Neutrophil (primary cell): Measurements from ENCODE around the gene FCN1.

Source experiments
- H3K27ac ChIP-seq: fragments of 200-600 bp; sonication (generic); 2 replicates; pipeline ENCODE4 v1.5.1; 2016; ENCODE audit warnings: mild to moderate bottlenecking, moderate library complexity
- H3K27me3 ChIP-seq: fragments of 200-600 bp; sonication (generic); 2 replicates; pipeline ENCODE4 v1.6.0; 2016; ENCODE audit warnings: mild to moderate bottlenecking
- H3K36me3 ChIP-seq: fragments of 200-600 bp; sonication (generic); 2 replicates; pipeline ENCODE4 v1.5.1; 2017
- H3K4me1 ChIP-seq, 2 experiments: fragments of 200-600 bp in 1 of 2; sonication (generic) in 1 of 2; 1 replicate in 1 of 2; 2 replicates in 1 of 2; pipeline versions ENCODE4 v1.5.1 to v1.6.1; 2013 to 2016; ENCODE audit warnings: low read depth in 1 of 2, low read length in 1 of 2, mild to moderate bottlenecking in 1 of 2, moderate library complexity in 1 of 2; ENCODE audit not compliant: control insufficient read depth in 1 of 2, insufficient read depth in 1 of 2
- H3K4me3 ChIP-seq, 2 experiments: fragments of 200-600 bp in 1 of 2; sonication (generic) in 1 of 2; 1 replicate in 1 of 2; 2 replicates in 1 of 2; pipeline ENCODE4 v1.5.1; 2013 to 2016; ENCODE audit warnings: low read depth in 1 of 2, low read length in 1 of 2, mild to moderate bottlenecking in 1 of 2, moderate library complexity in 1 of 2
- H3K9me3 ChIP-seq: fragments of 200-600 bp; sonication (generic); 2 replicates; pipeline ENCODE4 v1.5.1; 2016
- CTCF ChIP-seq: fragments of 200-600 bp; sonication (generic); IDR thresholded peaks from 2 replicates; pipeline ENCODE4 v1.5.1; 2016; ENCODE audit warnings: antibody characterized with exemption

FCN1 gene

GRCh38 chr9:134894136-134894860 lies 23.4 kb downstream of the FCN1 start:
- Histone ChIP-seq H3K27me3 (peaks cover 34% of the 10 kb centered on the region), H3K4me3 (no peak overlapping the region), H3K9me3 (no peaks in the 10 kb centered on the region), H3K4me1 (no peaks in the 10 kb centered on the region), H3K36me3 (no peaks in the 10 kb centered on the region), H3K27ac (no peak overlapping the region)
- TF ChIP-seq CTCF, result no peak

- Histone ChIP-seq H3K36me3 (no peaks in the 10 kb centered on the region), H3K4me3 (no peak overlapping the region), H3K9me3 (no peaks in the 10 kb centered on the region), H3K27me3 (peaks cover 44% of the 10 kb centered on the region), H3K4me1 (no peaks in the 10 kb centered on the region), H3K27ac (no peak overlapping the region)
- TF ChIP-seq CTCF, result no peak
Measured at GRCh38 chr9:134892820-134893420, 24.8 kb downstream of the FCN1 start.

- H3K36me3 ChIP-seq, result no peaks in the 10 kb centered on the region
- no peaks in the 10 kb centered on the region for H3K9me3 ChIP-seq
- TF ChIP-seq CTCF, result no peak
- peaks cover 51% of the 10 kb centered on the region for H3K27me3 ChIP-seq
- H3K4me1 ChIP-seq, result no peaks in the 10 kb centered on the region
- H3K4me3 ChIP-seq, result no peak overlapping the region
- H3K27ac ChIP-seq, result no peak overlapping the region
Measured at GRCh38 chr9:134892221-134892620, 25.5 kb downstream of the FCN1 start.

GRCh38 chr9:134891713-134892112 lies 26.0 kb downstream of the FCN1 start:
- H3K36me3 ChIP-seq, result no peaks in the 10 kb centered on the region
- no peaks in the 10 kb centered on the region for H3K9me3 ChIP-seq
- no peaks in the 10 kb centered on the region for H3K4me1 ChIP-seq
- no peak overlapping the region for H3K4me3 ChIP-seq
- H3K27ac ChIP-seq, result no peak overlapping the region
- no peak for TF ChIP-seq CTCF
- peaks cover 52% of the 10 kb centered on the region for H3K27me3 ChIP-seq

GRCh38 chr9:134891053-134891452 lies 26.7 kb downstream of the FCN1 start:
- no peaks in the 10 kb centered on the region for H3K36me3 ChIP-seq
- no peak for TF ChIP-seq CTCF

More at GRCh38 chr9:134891053-134891452, 26.7 kb downstream of the FCN1 start:
- peaks cover 46% of the 10 kb centered on the region for H3K27me3 ChIP-seq
- H3K27ac ChIP-seq, result no peak overlapping the region
- H3K4me3 ChIP-seq, result no peak overlapping the region
- no peaks in the 10 kb centered on the region for H3K4me1 ChIP-seq
- no peaks in the 10 kb centered on the region for H3K9me3 ChIP-seq
